ENCODE data around the gene GOSR2. TPM values are rescaled to one million over a fixed set of nuclear protein-coding genes. Genes with fewer than 3 reads are reported as not detected.

Gene GOSR2
- polyA plus RNA-seq, 1 of the 3 experiments (the other 2 are of a cell fraction): 74.2 TPM

DNA sequence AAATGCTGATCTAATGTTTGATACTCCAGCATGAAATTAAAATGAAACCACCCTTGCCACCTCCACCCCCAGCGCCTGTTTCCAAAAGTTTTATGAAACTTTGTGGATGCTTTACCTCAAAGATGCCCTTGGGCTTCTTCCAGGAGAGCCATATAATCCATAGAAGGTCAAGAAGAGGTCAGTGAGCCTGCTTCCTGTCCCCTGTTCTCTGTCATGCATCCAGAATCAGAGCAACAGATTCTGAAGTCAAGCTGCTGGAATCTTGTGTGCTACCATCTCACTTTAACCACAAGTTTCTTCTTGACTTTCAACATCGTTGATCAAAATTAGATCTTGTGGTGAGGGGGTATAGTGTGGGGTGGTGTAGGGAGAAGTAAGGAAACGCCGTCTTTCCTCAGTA is 8.6 kb downstream of the GOSR2 start:
- Histone ChIP-seq H3K9me3 (no peaks in the 10 kb centered on the region), H3K4me2 (no peak overlapping the region), H2AFZ (ENCODE audit: low read depth) (no peak overlapping the region), H3K79me2 (ENCODE audit: insufficient read depth) (peaks cover 59% of the 10 kb centered on the region), H3K9ac (no peak overlapping the region), H3K36me3 (replicated peaks in 1 of 2; ENCODE audit: control insufficient read depth in 1 of 2, insufficient read depth in 2 of 2, low read length in 1 of 2) (peaks cover 63 to 84% of the 10 kb centered on the region in 2 experiments), H3F3A (replicated peaks; ENCODE audit: insufficient read depth) (peaks cover 2% of the 10 kb centered on the region), H3K9me2 (no peaks in the 10 kb centered on the region), H3K4me1 (ENCODE audit: control insufficient read depth in 1 of 2, insufficient read depth in 2 of 2, low read depth in 1 of 2, low read length in 1 of 2) (peaks cover 5 to 23% of the 10 kb centered on the region in 2 experiments; a peak in 2 of 4 replicates), H3K27ac (ENCODE audit: low read depth in 2 of 2, low read length in 1 of 2) (no peak overlapping the region; a peak in 1 of 4 replicates), H4K20me1 (ENCODE audit: insufficient read depth) (peaks cover 48% of the 10 kb centered on the region), H3K27me3 (ENCODE audit: insufficient read depth) (no peaks in the 10 kb centered on the region), H3K4me3 (ENCODE audit: low read depth in 2 of 2, low read length in 1 of 2) (no peak overlapping the region)
- TF ChIP-seq EP300 (IDR thresholded peaks at IDR 0.05; ENCODE audit: borderline replicate concordance in 1 of 2, low read depth in 1 of 2, low read length in 1 of 2) (no peak), GATA2 (CRISPR knock-in tag; IDR thresholded peaks at IDR 0.05) (no peak), TEAD4 (IDR thresholded peaks at IDR 0.05; ENCODE audit: borderline replicate concordance, insufficient read depth) (no peak), REST (IDR thresholded peaks at IDR 0.05; ENCODE audit: low read depth, low read length) (no peak), CTCF (IDR thresholded peaks at IDR 0.05) (no peak), NRF1 (IDR thresholded peaks at IDR 0.05; ENCODE audit: low read depth, low read length) (no peak), FOXM1 (IDR thresholded peaks at IDR 0.05; ENCODE audit: low read depth) (no peak), GABPA (IDR thresholded peaks at IDR 0.05; ENCODE audit: low read depth) (no peak), TCF12 (IDR thresholded peaks at IDR 0.05) (no peak), MEF2A (IDR thresholded peaks at IDR 0.05; ENCODE audit: borderline replicate concordance, low read depth) (no peak), SIN3A (IDR thresholded peaks at IDR 0.05; ENCODE audit: borderline replicate concordance, low read depth, low read length) (no peak)
- TF ChIP-seq, protein P1, sequence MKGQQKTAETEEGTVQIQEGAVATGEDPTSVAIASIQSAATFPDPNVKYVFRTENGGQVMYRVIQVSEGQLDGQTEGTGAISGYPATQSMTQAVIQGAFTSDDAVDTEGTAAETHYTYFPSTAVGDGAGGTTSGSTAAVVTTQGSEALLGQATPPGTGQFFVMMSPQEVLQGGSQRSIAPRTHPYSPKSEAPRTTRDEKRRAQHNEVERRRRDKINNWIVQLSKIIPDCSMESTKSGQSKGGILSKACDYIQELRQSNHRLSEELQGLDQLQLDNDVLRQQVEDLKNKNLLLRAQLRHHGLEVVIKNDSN (IDR thresholded peaks at IDR 0.05; ENCODE audit: borderline replicate concordance, low read depth): no peak
- WGBS (ENCODE audit: low lambda C conversion rate): 87% methylated on average over 4 of the region's 4 CpGs
- DNase-seq: no peak
- CTCF ChIA-PET: interaction anchor here (3.5 kb wide), 1 partner anchor 11 kb away, joined by 27 read pairs; no protein-coding TSS in a partner anchor
- POLR2A ChIA-PET: no interaction called here
